Trophoblast cell (in vitro differentiated cells and primary cell): ENCODE results near the gene TNFSF11.

Experiments
- DNase-seq, 2 donors: peaks; one replicate each; pipeline ENCODE4 v3.0.0-alpha.2; 2016
- H2AFZ ChIP-seq: 2 replicates; pipeline ENCODE4 v1.6.1; 2013; ENCODE audit warnings: low read length, moderate library complexity, mild to moderate bottlenecking; ENCODE audit not compliant: insufficient read depth, poor library complexity
- H2AK5ac ChIP-seq: 2 replicates; pipeline ENCODE4 v1.6.1; 2013; ENCODE audit warnings: mild to moderate bottlenecking, low read length
- H2BK120ac ChIP-seq: 2 replicates; pipeline ENCODE4 v1.6.1; 2013; ENCODE audit warnings: low read length, mild to moderate bottlenecking, moderate library complexity; ENCODE audit not compliant: insufficient read depth, poor library complexity
- H2BK12ac ChIP-seq: 2 replicates; pipeline ENCODE4 v1.6.1; 2013; ENCODE audit warnings: mild to moderate bottlenecking, low read length, moderate library complexity
- H2BK5ac ChIP-seq: 2 replicates; pipeline ENCODE4 v1.6.1; 2013; ENCODE audit warnings: low read length, low read depth, moderate library complexity, mild to moderate bottlenecking; ENCODE audit not compliant: poor library complexity
- H3K14ac ChIP-seq: 2 replicates; pipeline ENCODE4 v1.6.1; 2013; ENCODE audit warnings: mild to moderate bottlenecking, low read length
- H3K18ac ChIP-seq: 2 replicates; pipeline ENCODE4 v1.6.1; 2013; ENCODE audit warnings: mild to moderate bottlenecking, low read length
- H3K23ac ChIP-seq: 2 replicates; pipeline ENCODE4 v1.6.1; 2013; ENCODE audit warnings: low read length
- H3K27ac ChIP-seq: 2 replicates; pipeline ENCODE4 v1.5.1; 2013; ENCODE audit warnings: low read depth, mild to moderate bottlenecking, inconsistent platforms, low read length, moderate library complexity
- H3K27me3 ChIP-seq: 2 replicates; pipeline ENCODE4 v1.6.1; 2013; ENCODE audit warnings: inconsistent platforms, mild to moderate bottlenecking, low read length, moderate library complexity; ENCODE audit not compliant: insufficient read depth
- H3K36me3 ChIP-seq, 2 experiments: 1 replicate in 1 of 2; 2 replicates in 1 of 2; pipeline ENCODE4 v1.6.1; 2013; ENCODE audit warnings: low read length in 2 of 2, mild to moderate bottlenecking in 2 of 2, moderate library complexity in 1 of 2; ENCODE audit not compliant: insufficient read depth in 2 of 2, control insufficient read depth in 1 of 2
- H3K4ac ChIP-seq: 2 replicates; pipeline ENCODE4 v1.6.1; 2013; ENCODE audit warnings: low read depth, mild to moderate bottlenecking, low read length, moderate library complexity
- H3K4me1 ChIP-seq, 2 experiments: 1 replicate in 1 of 2; 2 replicates in 1 of 2; pipeline ENCODE4 v1.6.1; 2013; ENCODE audit warnings: low read length in 2 of 2, mild to moderate bottlenecking in 2 of 2, moderate library complexity in 1 of 2; ENCODE audit not compliant: insufficient read depth in 2 of 2, control insufficient read depth in 1 of 2
- H3K4me2 ChIP-seq: 2 replicates; pipeline ENCODE4 v1.6.1; 2013; ENCODE audit warnings: inconsistent platforms, mild to moderate bottlenecking, low read length, moderate library complexity
- H3K4me3 ChIP-seq: 2 replicates; pipeline ENCODE4 v1.5.1; 2013; ENCODE audit warnings: mild to moderate bottlenecking, low read depth, low read length, inconsistent platforms
- H3K79me1 ChIP-seq: one replicate; pipeline ENCODE4 v1.6.1; 2013; ENCODE audit warnings: low read length
- H3K79me2 ChIP-seq: 2 replicates; pipeline ENCODE4 v1.6.1; 2013; ENCODE audit warnings: low read length, mild to moderate bottlenecking; ENCODE audit not compliant: control insufficient read depth, insufficient read depth, poor library complexity
- H3K9ac ChIP-seq: 2 replicates; pipeline ENCODE4 v1.6.1; 2013; ENCODE audit warnings: mild to moderate bottlenecking, low read length
- H3K9me3 ChIP-seq: 2 replicates; pipeline ENCODE4 v1.6.1; 2013; ENCODE audit warnings: low read depth, mild to moderate bottlenecking, control low read depth, inconsistent platforms, low read length; ENCODE audit not compliant: insufficient read depth
- H4K12ac ChIP-seq: 2 replicates; pipeline ENCODE4 v1.6.1; 2013; ENCODE audit warnings: low read depth, mild to moderate bottlenecking, low read length, moderate library complexity
- H4K8ac ChIP-seq: 2 replicates; pipeline ENCODE4 v1.6.1; 2013; ENCODE audit warnings: low read depth, mild to moderate bottlenecking, low read length, moderate library complexity
- H4K91ac ChIP-seq: one replicate; pipeline ENCODE4 v1.6.1; 2013; ENCODE audit warnings: low read depth, mild to moderate bottlenecking, low read length, moderate library complexity
- WGBS: extraction: QIAGEN DNeasy Blood & Tissue Kit; methylation state at CpG from one replicate; pipeline ENCODE4 v1.1.7; 2013; ENCODE audit warnings: missing lambda C conversion rate; ENCODE audit not compliant: insufficient read length, insufficient coverage; ENCODE audit errors: extremely low coverage; 5-methylcytosine and 5-hydroxymethylcytosine counted together

The TNFSF11 gene

GRCh38 chr13:42617221-42617620 lies 43.3 kb downstream of the TNFSF11 start:
- Histone ChIP-seq H2BK12ac (no peak overlapping the region), H2AK5ac (no peak overlapping the region), H3K9ac (no peak overlapping the region), H3K79me2 (no peaks in the 10 kb centered on the region), H3K4me2 (no peak overlapping the region), H3K4me3 (no peak overlapping the region), H3K27ac (no peak overlapping the region), H3K9me3 (peaks cover 2% of the 10 kb centered on the region), H4K12ac (no peak overlapping the region), H3K36me3 (no peaks in the 10 kb centered on the region), H2BK120ac (no peak overlapping the region), H4K91ac (no peak overlapping the region), H3K79me1 (no peaks in the 10 kb centered on the region), H3K18ac (no peak overlapping the region), H3K23ac (no peak overlapping the region), H3K27me3 (no peaks in the 10 kb centered on the region), H3K14ac (no peak overlapping the region), H3K4me1 (no peaks in the 10 kb centered on the region), H2BK5ac (no peak overlapping the region), H2AFZ (no peak overlapping the region), H4K8ac (no peak overlapping the region), H3K4ac (no peak overlapping the region)
- DNase-seq = no peak
- no CpG with 5 or more reads among the region's 3 CpGs for WGBS

DNA sequence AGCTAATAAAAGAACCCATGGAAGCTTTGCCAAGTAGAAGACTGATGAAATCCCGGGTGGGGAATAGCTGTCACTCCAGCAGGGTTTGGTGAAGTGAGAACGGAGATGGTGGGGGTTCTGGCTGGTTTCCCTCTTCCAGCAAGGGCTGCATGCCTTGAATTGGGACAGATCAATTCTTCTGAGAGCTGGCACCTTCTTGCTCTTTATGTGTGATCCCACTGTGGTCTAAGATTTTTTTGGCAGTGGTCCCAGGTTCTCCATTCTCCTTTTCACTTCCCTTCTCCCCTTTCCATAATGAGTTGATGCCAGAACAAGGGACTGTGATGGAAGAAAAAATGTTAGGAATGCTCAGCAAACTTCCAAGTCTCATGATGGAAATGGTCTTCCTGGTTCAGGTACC lies 50.0 kb downstream of the TNFSF11 start:
- Histone ChIP-seq H3K9me3 (no peaks in the 10 kb centered on the region), H2BK5ac (no peak overlapping the region), H3K4me3 (no peak overlapping the region), H4K8ac (no peak overlapping the region), H3K4me2 (no peak overlapping the region), H3K23ac (no peak overlapping the region), H3K79me2 (no peaks in the 10 kb centered on the region), H3K27ac (no peak overlapping the region), H3K36me3 (no peaks in the 10 kb centered on the region), H4K12ac (no peak overlapping the region), H3K18ac (no peak overlapping the region), H3K9ac (no peak overlapping the region), H4K91ac (no peak overlapping the region), H2BK120ac (no peak overlapping the region), H3K4ac (no peak overlapping the region), H2AK5ac (no peak overlapping the region), H3K4me1 (no peaks in the 10 kb centered on the region), H2AFZ (no peak overlapping the region), H2BK12ac (no peak overlapping the region), H3K27me3 (no peaks in the 10 kb centered on the region), H3K14ac (no peak overlapping the region), H3K79me1 (no peaks in the 10 kb centered on the region)
- no peak for DNase-seq
- WGBS = no CpG with 5 or more reads among the region's 2 CpGs

- H4K91ac ChIP-seq = no peak overlapping the region
- WGBS = no CpG with 5 or more reads among the region's 3 CpGs
- H3K4ac ChIP-seq = no peak overlapping the region
- no peak overlapping the region for H2BK12ac ChIP-seq
- H3K27ac ChIP-seq = no peak overlapping the region
- no peak overlapping the region for H3K4me2 ChIP-seq
- H3K23ac ChIP-seq = no peak overlapping the region
- H3K9me3 ChIP-seq = no peaks in the 10 kb centered on the region
- no peak overlapping the region for H2AK5ac ChIP-seq
- H3K36me3 ChIP-seq = no peaks in the 10 kb centered on the region
- no peaks in the 10 kb centered on the region for H3K79me2 ChIP-seq
- no peak overlapping the region for H2BK5ac ChIP-seq
- no peak overlapping the region for H2AFZ ChIP-seq
- no peaks in the 10 kb centered on the region for H3K27me3 ChIP-seq
- H3K18ac ChIP-seq = no peak overlapping the region
- H3K4me3 ChIP-seq = no peak overlapping the region
- no peak for DNase-seq
- no peak overlapping the region for H4K12ac ChIP-seq
- H4K8ac ChIP-seq = no peak overlapping the region
- no peaks in the 10 kb centered on the region for H3K79me1 ChIP-seq
- H3K14ac ChIP-seq = no peak overlapping the region
- H3K9ac ChIP-seq = no peak overlapping the region
- no peaks in the 10 kb centered on the region for H3K4me1 ChIP-seq
- no peak overlapping the region for H2BK120ac ChIP-seq
Observed at GRCh38 chr13:42625611-42626010, 51.7 kb downstream of the TNFSF11 start.

GRCh38 chr13:42626176-42626860 lies 52.4 kb downstream of the TNFSF11 start:
- no CpG with 5 or more reads among the region's 5 CpGs for WGBS

More at GRCh38 chr13:42626176-42626860, 52.4 kb downstream of the TNFSF11 start:
- Histone ChIP-seq H2AK5ac (no peak overlapping the region), H2BK5ac (no peak overlapping the region), H3K79me1 (no peaks in the 10 kb centered on the region), H3K27me3 (no peaks in the 10 kb centered on the region), H3K23ac (no peak overlapping the region), H3K9me3 (no peaks in the 10 kb centered on the region), H3K14ac (no peak overlapping the region), H4K91ac (no peak overlapping the region), H3K36me3 (no peaks in the 10 kb centered on the region), H2BK120ac (no peak overlapping the region), H3K27ac (no peak overlapping the region), H3K9ac (no peak overlapping the region), H3K4me1 (peaks cover 0 to 1% of the 10 kb centered on the region in 2 experiments), H3K18ac (no peak overlapping the region), H3K4ac (no peak overlapping the region), H3K4me2 (no peak overlapping the region), H3K79me2 (no peaks in the 10 kb centered on the region), H2BK12ac (no peak overlapping the region), H3K4me3 (no peak overlapping the region), H4K12ac (no peak overlapping the region), H4K8ac (no peak overlapping the region), H2AFZ (no peak overlapping the region)
- no peak for DNase-seq
